Thyroid gland (tissue), 4 donors: Measurements from ENCODE around the gene CHURC1.
A peak's percentile ranks its signal among the peaks of the same experiment; 100 is the strongest.

Source experiments
- CTCF ChIP-seq, 6 experiments: fragments of 200-600 bp in 3 of 6; fragments of 450-650 bp in 3 of 6; sonication (generic) in 3 of 6; IDR thresholded peaks; one replicate each; pipeline ENCODE4 v1.5.1; 2016 to 2019; ENCODE audit warnings: antibody characterized with exemption in 6 of 6, mild to moderate bottlenecking in 2 of 6, inconsistent platforms in 1 of 6, moderate library complexity in 1 of 6
- POLR2A ChIP-seq, 2 donors: fragments of 450-650 bp; IDR thresholded peaks; one replicate each; pipeline ENCODE4 v1.6.1; 2017; ENCODE audit warnings: antibody characterized with exemption in 2 of 2, mild to moderate bottlenecking in 2 of 2, moderate library complexity in 1 of 2

DNA sequence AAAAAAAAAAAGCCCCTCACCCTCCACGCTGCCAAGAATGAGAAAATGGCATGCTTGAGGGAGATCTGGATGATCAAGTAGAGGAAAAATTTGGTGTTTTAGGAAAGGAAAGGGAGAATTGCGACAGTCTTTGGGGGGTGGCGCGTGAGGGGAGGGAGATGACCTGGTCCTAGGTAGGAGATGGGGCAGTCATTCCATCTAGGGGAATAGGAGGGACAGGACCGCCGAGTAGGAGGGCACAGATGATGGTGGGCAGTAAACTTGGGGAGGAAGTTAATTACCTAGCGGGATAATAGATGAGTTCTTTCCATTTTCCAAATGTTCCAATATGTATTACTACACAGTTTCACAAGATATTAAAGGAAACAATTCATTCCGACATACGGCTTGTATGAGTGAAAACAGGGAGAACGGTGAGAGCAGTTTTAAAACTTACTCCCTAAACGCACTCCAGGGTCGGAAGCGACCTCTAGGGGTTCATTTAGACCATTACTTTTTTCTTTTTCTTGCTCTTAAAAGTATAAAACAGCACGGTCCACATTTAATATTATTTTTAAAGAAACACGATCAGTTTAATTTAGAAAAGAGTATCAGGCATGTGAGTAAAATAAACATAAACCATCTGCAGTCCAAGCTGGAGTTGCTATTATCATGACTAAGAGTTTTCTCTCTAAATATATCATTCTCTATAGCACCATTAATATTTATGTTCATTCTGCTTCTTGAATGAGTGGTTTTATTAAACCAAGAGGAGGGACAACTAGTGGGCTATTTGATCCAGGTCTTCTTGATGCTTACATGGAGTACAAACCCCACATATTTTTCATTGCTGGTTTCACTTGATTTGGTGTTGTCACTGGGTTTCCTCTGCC is 69.4 kb downstream of the CHURC1 start:
- peak; percentile 25 to 72 (median 62) for TF ChIP-seq CTCF (IDR thresholded peaks at IDR 0.05)
- TF ChIP-seq POLR2A (IDR thresholded peaks at IDR 0.05), result no peak
